ENCODE results near the gene B4GALT3.

Gene B4GALT3

GRCh38 chr1:161175771-161176453 lies 1.4 kb downstream of the B4GALT3 start:
- peaks cover 53% of the 10 kb centered on the region for H3K36me3 Mint-ChIP-seq (ENCODE audit: insufficient read depth)
- no peaks in the 10 kb centered on the region for H3K27me3 Mint-ChIP-seq
- peaks cover 78% of the 10 kb centered on the region for H3K4me1 Mint-ChIP-seq
- ATAC-seq (replicated peaks; ENCODE audit: extremely low read depth, poor library complexity, severe bottlenecking): no peak
- H3K27ac Mint-ChIP-seq (ENCODE audit: low read depth): peak overlapping the region; percentile 97
- H3K4me3 Mint-ChIP-seq: peak overlapping the region; percentile 97
- DNase-seq (ENCODE audit: low spot score in 2 of 2): no peak
- H3K9me3 Mint-ChIP-seq: no peaks in the 10 kb centered on the region

- Mint-ChIP-seq H3K4me3 (peak overlapping the region; percentile 97), H3K4me1 (peaks cover 70% of the 10 kb centered on the region), H3K27me3 (no peaks in the 10 kb centered on the region), H3K36me3 (ENCODE audit: insufficient read depth) (peaks cover 50% of the 10 kb centered on the region), H3K27ac (ENCODE audit: low read depth) (no peak overlapping the region), H3K9me3 (no peaks in the 10 kb centered on the region)
- DNase-seq (ENCODE audit: low spot score in 2 of 2): no peak
- no peak for ATAC-seq (replicated peaks; ENCODE audit: extremely low read depth, poor library complexity, severe bottlenecking)
These were observed 2.4 kb downstream of the B4GALT3 start for GRCh38 chr1:161174911-161175310.

- Mint-ChIP-seq H3K9me3 (no peaks in the 10 kb centered on the region), H3K4me3 (no peak overlapping the region), H3K27me3 (no peaks in the 10 kb centered on the region), H3K36me3 (ENCODE audit: insufficient read depth) (peaks cover 49% of the 10 kb centered on the region), H3K4me1 (peaks cover 70% of the 10 kb centered on the region), H3K27ac (ENCODE audit: low read depth) (no peak overlapping the region)
- ATAC-seq (replicated peaks; ENCODE audit: extremely low read depth, poor library complexity, severe bottlenecking) (no peak), DNase-seq (ENCODE audit: low spot score in 2 of 2) (no peak)
These were observed 3.6 kb downstream of the B4GALT3 start for GRCh38 chr1:161173711-161174110.

GRCh38 chr1:161172776-161173376 lies 4.4 kb downstream of the B4GALT3 start:
- Mint-ChIP-seq H3K27ac (ENCODE audit: low read depth) (no peak overlapping the region), H3K4me1 (peaks cover 73% of the 10 kb centered on the region), H3K9me3 (no peaks in the 10 kb centered on the region), H3K27me3 (no peaks in the 10 kb centered on the region), H3K36me3 (ENCODE audit: insufficient read depth) (peaks cover 49% of the 10 kb centered on the region), H3K4me3 (no peak overlapping the region)
- ATAC-seq (replicated peaks; ENCODE audit: extremely low read depth, poor library complexity, severe bottlenecking) (no peak), DNase-seq (ENCODE audit: low spot score in 2 of 2) (no peak)

- Mint-ChIP-seq H3K36me3 (ENCODE audit: insufficient read depth) (peaks cover 47% of the 10 kb centered on the region), H3K9me3 (no peaks in the 10 kb centered on the region), H3K27me3 (no peaks in the 10 kb centered on the region), H3K27ac (ENCODE audit: low read depth) (peak overlapping the region; percentile 71), H3K4me3 (no peak overlapping the region), H3K4me1 (peaks cover 70% of the 10 kb centered on the region)
- DNase-seq (ENCODE audit: low spot score in 2 of 2): no peak
- no peak for ATAC-seq (replicated peaks; ENCODE audit: extremely low read depth, poor library complexity, severe bottlenecking)
These were observed 5.0 kb downstream of the B4GALT3 start for GRCh38 chr1:161172349-161172748.

- H3K36me3 Mint-ChIP-seq (ENCODE audit: insufficient read depth): peaks cover 42% of the 10 kb centered on the region
- no peak for DNase-seq (ENCODE audit: low spot score in 2 of 2)
- H3K27ac Mint-ChIP-seq (ENCODE audit: low read depth): peak overlapping the region; percentile 73
- H3K4me3 Mint-ChIP-seq: no peak overlapping the region
- ATAC-seq (replicated peaks; ENCODE audit: extremely low read depth, poor library complexity, severe bottlenecking): no peak
- H3K4me1 Mint-ChIP-seq: peaks cover 69% of the 10 kb centered on the region
- H3K9me3 Mint-ChIP-seq: no peaks in the 10 kb centered on the region
- no peaks in the 10 kb centered on the region for H3K27me3 Mint-ChIP-seq
These were observed 5.6 kb downstream of the B4GALT3 start for GRCh38 chr1:161171696-161172095.

GRCh38 chr1:161171191-161171590 lies 6.1 kb downstream of the B4GALT3 start:
- ATAC-seq (replicated peaks; ENCODE audit: extremely low read depth, poor library complexity, severe bottlenecking) (no peak), DNase-seq (ENCODE audit: low spot score in 2 of 2) (no peak)
- H3K4me1 Mint-ChIP-seq: peaks cover 69% of the 10 kb centered on the region
- H3K36me3 Mint-ChIP-seq (ENCODE audit: insufficient read depth): peaks cover 44% of the 10 kb centered on the region
- H3K9me3 Mint-ChIP-seq: no peaks in the 10 kb centered on the region
- H3K27ac Mint-ChIP-seq (ENCODE audit: low read depth): peak overlapping the region; percentile 73
- no peak overlapping the region for H3K4me3 Mint-ChIP-seq
- H3K27me3 Mint-ChIP-seq: no peaks in the 10 kb centered on the region

- Mint-ChIP-seq H3K9me3 (no peaks in the 10 kb centered on the region), H3K27ac (ENCODE audit: low read depth) (no peak overlapping the region), H3K36me3 (ENCODE audit: insufficient read depth) (peaks cover 41% of the 10 kb centered on the region), H3K27me3 (no peaks in the 10 kb centered on the region), H3K4me3 (peak overlapping the region; percentile 76), H3K4me1 (peaks cover 63% of the 10 kb centered on the region)
- DNase-seq (ENCODE audit: low spot score in 2 of 2) (no peak), ATAC-seq (replicated peaks; ENCODE audit: extremely low read depth, poor library complexity, severe bottlenecking) (no peak)
These were observed 8.4 kb downstream of the B4GALT3 start for GRCh38 chr1:161168906-161169305.

GRCh38 chr1:161166669-161167548 lies 10.4 kb downstream of the B4GALT3 start:
- no peak for DNase-seq (ENCODE audit: low spot score in 2 of 2)
- Mint-ChIP-seq H3K27me3 (no peaks in the 10 kb centered on the region), H3K4me3 (peak overlapping the region; percentile 76), H3K9me3 (no peaks in the 10 kb centered on the region), H3K4me1 (peaks cover 53% of the 10 kb centered on the region), H3K36me3 (ENCODE audit: insufficient read depth) (peaks cover 29% of the 10 kb centered on the region), H3K27ac (ENCODE audit: low read depth) (peak overlapping the region; percentile 98)
- no peak for ATAC-seq (replicated peaks; ENCODE audit: extremely low read depth, poor library complexity, severe bottlenecking)

- Mint-ChIP-seq H3K27me3 (no peaks in the 10 kb centered on the region), H3K4me1 (peaks cover 55% of the 10 kb centered on the region), H3K36me3 (ENCODE audit: insufficient read depth) (peaks cover 20% of the 10 kb centered on the region), H3K9me3 (no peaks in the 10 kb centered on the region), H3K4me3 (peak within 1 kb of the TSS; percentile 76), H3K27ac (ENCODE audit: low read depth) (peak within 1 kb of the TSS; percentile 98)
- DNase-seq (ENCODE audit: low spot score in 2 of 2): peak; percentile 85 to 90
- ATAC-seq (replicated peaks; ENCODE audit: extremely low read depth, poor library complexity, severe bottlenecking): peak; percentile 92
These were observed 11.3 kb downstream of the B4GALT3 start, which contains the start of gene PPOX for GRCh38 chr1:161165742-161166668. Gene PPOX, plus strand, starts transcription at chr1:161166426. Its CDS starts 422 bp downstream, at chr1:161166848.

- no peaks in the 10 kb centered on the region for H3K9me3 Mint-ChIP-seq
- no peaks in the 10 kb centered on the region for H3K27me3 Mint-ChIP-seq
- peaks cover 17% of the 10 kb centered on the region for H3K36me3 Mint-ChIP-seq (ENCODE audit: insufficient read depth)
- peak overlapping the region; percentile 76 for H3K4me3 Mint-ChIP-seq
- ATAC-seq (replicated peaks; ENCODE audit: extremely low read depth, poor library complexity, severe bottlenecking) (no peak), DNase-seq (ENCODE audit: low spot score in 2 of 2) (no peak)
- H3K4me1 Mint-ChIP-seq: peaks cover 56% of the 10 kb centered on the region
- peak overlapping the region; percentile 98 for H3K27ac Mint-ChIP-seq (ENCODE audit: low read depth)
These were observed 12.3 kb downstream of the B4GALT3 start for GRCh38 chr1:161164901-161165610.
